ENCODE results near the gene MTMR3. TPM values are rescaled to one million over a fixed set of nuclear protein-coding genes. Genes with fewer than 3 reads are reported as not detected.
A peak's percentile ranks its signal among the peaks of the same experiment; 100 is the strongest.

MTMR3 gene
- total RNA-seq, 1 donor from 2014 or later = 51.7 TPM

DNA sequence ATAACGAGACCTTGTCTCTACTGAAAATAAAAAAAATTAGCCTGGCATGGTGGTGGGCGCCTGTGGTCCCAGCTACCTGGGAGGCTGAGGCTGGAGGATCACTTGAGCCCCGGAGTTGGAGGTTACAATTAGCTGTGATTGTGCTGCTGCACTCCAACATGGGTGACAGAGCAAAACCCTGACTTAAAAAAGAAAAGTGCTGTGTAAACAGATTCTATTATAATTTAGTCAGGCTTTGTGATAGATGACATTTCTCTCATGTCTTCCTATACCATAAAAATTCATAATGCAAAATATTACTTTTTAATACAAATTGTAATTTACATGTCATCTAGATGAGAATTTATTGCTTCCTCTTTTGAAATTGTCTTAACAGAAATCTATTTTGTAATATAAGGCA is 94.1 kb downstream of the MTMR3 start:
- TF ChIP-seq, protein P1, sequence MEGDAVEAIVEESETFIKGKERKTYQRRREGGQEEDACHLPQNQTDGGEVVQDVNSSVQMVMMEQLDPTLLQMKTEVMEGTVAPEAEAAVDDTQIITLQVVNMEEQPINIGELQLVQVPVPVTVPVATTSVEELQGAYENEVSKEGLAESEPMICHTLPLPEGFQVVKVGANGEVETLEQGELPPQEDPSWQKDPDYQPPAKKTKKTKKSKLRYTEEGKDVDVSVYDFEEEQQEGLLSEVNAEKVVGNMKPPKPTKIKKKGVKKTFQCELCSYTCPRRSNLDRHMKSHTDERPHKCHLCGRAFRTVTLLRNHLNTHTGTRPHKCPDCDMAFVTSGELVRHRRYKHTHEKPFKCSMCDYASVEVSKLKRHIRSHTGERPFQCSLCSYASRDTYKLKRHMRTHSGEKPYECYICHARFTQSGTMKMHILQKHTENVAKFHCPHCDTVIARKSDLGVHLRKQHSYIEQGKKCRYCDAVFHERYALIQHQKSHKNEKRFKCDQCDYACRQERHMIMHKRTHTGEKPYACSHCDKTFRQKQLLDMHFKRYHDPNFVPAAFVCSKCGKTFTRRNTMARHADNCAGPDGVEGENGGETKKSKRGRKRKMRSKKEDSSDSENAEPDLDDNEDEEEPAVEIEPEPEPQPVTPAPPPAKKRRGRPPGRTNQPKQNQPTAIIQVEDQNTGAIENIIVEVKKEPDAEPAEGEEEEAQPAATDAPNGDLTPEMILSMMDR (IDR thresholded peaks at IDR 0.05; ENCODE audit: partially characterized antibody, unreplicated experiment) = no peak
- H3K4me3 Mint-ChIP-seq (ENCODE audit: unreplicated experiment) = no peak overlapping the region
- H3K27ac Mint-ChIP-seq (ENCODE audit: unreplicated experiment) = no peak overlapping the region
- no peaks in the 10 kb centered on the region for H3K9me3 Mint-ChIP-seq (ENCODE audit: unreplicated experiment)
- peaks cover 6% of the 10 kb centered on the region for H3K4me1 Mint-ChIP-seq (ENCODE audit: low read depth, unreplicated experiment)
- H3K27me3 Mint-ChIP-seq (ENCODE audit: unreplicated experiment) = no peaks in the 10 kb centered on the region
- H3K36me3 Mint-ChIP-seq (ENCODE audit: unreplicated experiment) = no peaks in the 10 kb centered on the region
- no peak for DNase-seq

DNA sequence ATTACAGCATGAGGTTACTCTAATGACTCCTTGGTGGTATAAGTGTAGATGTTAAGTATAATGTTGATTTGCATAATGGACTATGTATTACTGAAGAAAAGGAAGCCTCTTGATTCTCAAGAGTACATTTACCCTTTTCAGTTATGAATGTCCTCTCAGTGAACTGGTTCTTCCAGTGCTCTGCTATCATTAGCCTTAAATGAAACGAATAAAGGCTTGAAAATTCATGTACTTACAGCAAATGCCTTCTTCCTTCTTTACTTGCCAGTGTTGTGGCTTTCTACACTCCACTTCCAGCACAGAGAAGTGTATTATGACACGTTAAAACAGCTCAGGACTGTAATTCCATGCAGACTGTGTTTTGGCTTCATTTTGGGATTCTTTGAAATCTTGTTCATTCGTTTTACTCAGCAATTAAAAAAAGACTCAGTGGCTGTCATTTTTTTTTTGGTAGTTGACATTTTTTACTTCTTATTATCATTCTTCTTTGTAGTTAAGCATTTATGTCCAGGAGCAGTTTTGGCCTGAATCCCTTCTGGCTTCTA is 96.9 kb downstream of the MTMR3 start:
- H3K27ac Mint-ChIP-seq (ENCODE audit: unreplicated experiment) = peak overlapping the region; percentile 39
- peaks cover 6% of the 10 kb centered on the region for H3K4me1 Mint-ChIP-seq (ENCODE audit: low read depth, unreplicated experiment)
- H3K27me3 Mint-ChIP-seq (ENCODE audit: unreplicated experiment) = no peaks in the 10 kb centered on the region
- H3K4me3 Mint-ChIP-seq (ENCODE audit: unreplicated experiment) = peak overlapping the region; percentile 4
- TF ChIP-seq, protein P1 (IDR thresholded peaks at IDR 0.05; ENCODE audit: partially characterized antibody, unreplicated experiment) = no peak
- no peaks in the 10 kb centered on the region for H3K36me3 Mint-ChIP-seq (ENCODE audit: unreplicated experiment)
- DNase-seq = no peak
- no peaks in the 10 kb centered on the region for H3K9me3 Mint-ChIP-seq (ENCODE audit: unreplicated experiment)

DNA sequence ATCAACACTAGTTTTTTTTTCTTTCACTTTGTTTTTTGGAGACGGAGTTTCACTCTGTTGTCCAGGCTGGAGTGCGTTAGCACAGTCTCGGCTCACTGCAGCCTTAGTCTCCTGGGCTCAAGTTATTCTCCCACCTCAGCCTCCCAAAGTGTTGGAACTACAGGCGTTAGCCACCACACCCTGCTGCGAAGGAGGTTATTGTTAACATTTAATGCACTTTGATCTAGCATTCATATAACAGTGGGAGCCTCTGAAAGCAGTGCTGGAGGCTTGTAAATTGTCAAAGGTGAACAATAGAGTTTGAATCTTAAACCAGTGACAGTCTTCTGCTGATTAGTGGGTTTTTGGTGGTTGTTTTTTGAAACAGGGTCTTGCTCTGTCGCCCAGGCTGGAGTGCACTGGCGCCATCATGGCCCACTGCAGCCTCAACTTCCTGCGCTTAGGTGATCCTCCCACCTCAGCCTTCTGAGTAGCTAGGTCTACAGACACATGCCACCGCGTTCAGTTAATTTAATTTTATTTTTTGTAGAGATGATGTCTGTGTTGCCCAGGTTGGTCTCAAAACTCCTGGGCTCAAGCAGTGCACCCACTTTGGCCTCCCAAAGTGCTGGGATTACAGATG is 100.4 kb downstream of the MTMR3 start:
- Mint-ChIP-seq H3K36me3 (ENCODE audit: unreplicated experiment) (no peaks in the 10 kb centered on the region), H3K4me3 (ENCODE audit: unreplicated experiment) (no peak overlapping the region), H3K9me3 (ENCODE audit: unreplicated experiment) (no peaks in the 10 kb centered on the region), H3K4me1 (ENCODE audit: low read depth, unreplicated experiment) (peaks cover 6% of the 10 kb centered on the region), H3K27ac (ENCODE audit: unreplicated experiment) (no peak overlapping the region), H3K27me3 (ENCODE audit: unreplicated experiment) (no peaks in the 10 kb centered on the region)
- DNase-seq = no peak
- TF ChIP-seq, protein P1 (IDR thresholded peaks at IDR 0.05; ENCODE audit: partially characterized antibody, unreplicated experiment) = no peak

DNA sequence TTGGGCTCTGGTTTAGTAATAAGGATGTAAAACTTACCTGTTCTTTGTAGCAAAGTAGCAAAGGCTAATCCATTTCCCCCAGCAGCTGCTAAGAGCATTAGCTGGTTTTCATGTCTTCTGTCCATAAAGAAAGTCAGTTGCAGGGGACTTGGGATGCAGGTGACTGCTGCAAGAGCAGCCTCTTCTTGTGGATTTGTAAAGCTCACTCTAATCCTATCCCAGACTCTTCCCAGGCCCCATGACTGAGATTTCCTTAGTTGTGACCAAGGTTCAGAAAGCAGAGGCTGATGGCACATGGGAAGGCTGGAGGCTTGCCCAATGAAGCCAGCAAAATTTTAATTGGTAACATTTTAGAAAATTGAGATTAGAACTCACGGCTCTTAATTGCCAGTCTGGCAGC is 102.9 kb downstream of the MTMR3 start:
- Mint-ChIP-seq H3K27ac (ENCODE audit: unreplicated experiment) (no peak overlapping the region), H3K4me3 (ENCODE audit: unreplicated experiment) (no peak overlapping the region), H3K27me3 (ENCODE audit: unreplicated experiment) (no peaks in the 10 kb centered on the region)

DNA sequence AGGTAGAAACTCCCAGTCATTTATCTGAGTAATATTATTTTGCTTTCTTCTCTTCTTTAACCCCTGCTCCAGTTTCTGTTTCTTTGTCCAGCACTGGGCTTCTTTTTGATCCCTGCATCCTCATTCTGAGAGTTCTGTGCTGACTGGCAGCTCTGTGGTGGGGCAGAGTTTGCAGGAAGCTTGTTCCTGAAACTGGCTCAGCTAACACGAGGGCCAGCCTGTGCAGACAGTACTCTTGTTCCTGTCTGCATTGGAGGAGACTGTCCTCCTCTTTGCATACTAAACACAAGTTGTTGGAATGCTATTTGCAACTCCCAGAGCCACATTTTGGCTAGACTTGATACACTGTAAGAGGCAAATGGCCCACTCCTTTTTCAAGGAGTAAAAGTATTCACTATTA is 104.2 kb downstream of the MTMR3 start:
- Mint-ChIP-seq H3K4me3 (ENCODE audit: unreplicated experiment) (no peak overlapping the region), H3K27me3 (ENCODE audit: unreplicated experiment) (no peaks in the 10 kb centered on the region), H3K4me1 (ENCODE audit: low read depth, unreplicated experiment) (no peaks in the 10 kb centered on the region), H3K27ac (ENCODE audit: unreplicated experiment) (no peak overlapping the region), H3K9me3 (ENCODE audit: unreplicated experiment) (no peaks in the 10 kb centered on the region), H3K36me3 (ENCODE audit: unreplicated experiment) (no peaks in the 10 kb centered on the region)
- no peak for DNase-seq
- TF ChIP-seq, protein P1 (IDR thresholded peaks at IDR 0.05; ENCODE audit: partially characterized antibody, unreplicated experiment) = no peak

More for the DNA sequence above, 102.9 kb downstream of the MTMR3 start:
- H3K36me3 Mint-ChIP-seq (ENCODE audit: unreplicated experiment) = no peaks in the 10 kb centered on the region
- no peak for DNase-seq
- H3K9me3 Mint-ChIP-seq (ENCODE audit: unreplicated experiment) = no peaks in the 10 kb centered on the region
- no peaks in the 10 kb centered on the region for H3K4me1 Mint-ChIP-seq (ENCODE audit: low read depth, unreplicated experiment)
- TF ChIP-seq, protein P1 (IDR thresholded peaks at IDR 0.05; ENCODE audit: partially characterized antibody, unreplicated experiment) = no peak
